Cardiac muscle cell (in vitro differentiated cells and primary cell): ENCODE measurements around the gene ARMH2. TPM values are rescaled to one million over a fixed set of nuclear protein-coding genes. Genes with fewer than 3 reads are reported as not detected.

Experiments
- polyA plus RNA-seq: library from polyadenylated mRNA; unstranded; fragments of >200 nt; fragmentation: Nextera tagmentation; extraction: Ambion mirVana; gene quantifications from 2 replicates; pipeline ENCODE4 v1.2.1, GENCODE V29; 2016
- total RNA-seq: library from RNA; depleted of rRNA; stranded (reverse); fragments of >200 nt; gene quantifications from 2 replicates; pipeline ENCODE4 v1.2.3, GENCODE V29; 2016

Gene ARMH2
- total and polyA plus RNA-seq, 2 experiments from 2014 or later = not detected

Other genes starting within 250 kb of the ARMH2 start
- gene KIAA0319, start 152.7 kb downstream of the ARMH2 start, total RNA-seq = 5.2 and 6.2 TPM in 2 replicates
- gene KIAA0319, start 152.7 kb downstream of the ARMH2 start, polyA plus RNA-seq = 6.0 and 6.6 TPM in 2 replicates
- 36.6 and 46.6 TPM in 2 replicates for gene TDP2, start 132.0 kb downstream of the ARMH2 start, total RNA-seq
- gene TDP2, start 132.0 kb downstream of the ARMH2 start, polyA plus RNA-seq = 59.0 and 68.7 TPM in 2 replicates
- gene ACOT13, start 131.8 kb downstream of the ARMH2 start, total RNA-seq = 29.0 and 30.7 TPM in 2 replicates
- 127 and 173 TPM in 2 replicates for gene ACOT13, start 131.8 kb downstream of the ARMH2 start, polyA plus RNA-seq
- gene C6orf62, start 79.8 kb downstream of the ARMH2 start, total RNA-seq = 52.7 and 59.7 TPM in 2 replicates
- gene C6orf62, start 79.8 kb downstream of the ARMH2 start, polyA plus RNA-seq = 52.8 and 59.6 TPM in 2 replicates
- gene GMNN, start 24.0 kb downstream of the ARMH2 start, total RNA-seq = 30.2 and 33.4 TPM in 2 replicates
- gene GMNN, start 24.0 kb downstream of the ARMH2 start, polyA plus RNA-seq = 69.3 and 82.7 TPM in 2 replicates
- 4.8 and 6.9 TPM in 2 replicates for gene RIPOR2, start 137.0 kb upstream of the ARMH2 start, total RNA-seq
- gene RIPOR2, start 137.0 kb upstream of the ARMH2 start, polyA plus RNA-seq = 2.2 and 4.4 TPM in 2 replicates